Fibroblast of pulmonary artery (primary cell): ENCODE measurements around the gene CLEC11A.
A peak's percentile ranks its signal among the peaks of the same experiment; 100 is the strongest.

Source experiments
- DNase-seq: peaks from one replicate; pipeline ENCODE4 v3.0.0-alpha.2; 2010; ENCODE audit warnings: low read depth
- H3K4me3 ChIP-seq: replicated peaks from 2 replicates; pipeline ENCODE4 v1.5.1; 2011; ENCODE audit warnings: low read depth, mild to moderate bottlenecking, control low read depth, low read length, moderate library complexity
- CTCF ChIP-seq: IDR thresholded peaks from 2 replicates; pipeline ENCODE4 v1.5.1; 2011; ENCODE audit warnings: mild to moderate bottlenecking, control low read depth, low read length, inconsistent platforms; ENCODE audit errors: missing control alignments

CLEC11A gene

GRCh38 chr19:50712833-50713232, 10.3 kb upstream of the CLEC11A start:
- no peak for TF ChIP-seq CTCF
- no peak for DNase-seq
- no peak overlapping the region for H3K4me3 ChIP-seq

GRCh38 chr19:50713556-50714236, 9.5 kb upstream of the CLEC11A start:
- H3K4me3 ChIP-seq = no peak overlapping the region
- no peak for TF ChIP-seq CTCF
- no peak for DNase-seq

GRCh38 chr19:50716178-50717025, 6.8 kb upstream of the CLEC11A start:
- no peak for TF ChIP-seq CTCF
- H3K4me3 ChIP-seq = no peak overlapping the region
- DNase-seq = no peak

- no peak overlapping the region for H3K4me3 ChIP-seq
- DNase-seq = no peak
- TF ChIP-seq CTCF = no peak
Measured at GRCh38 chr19:50717026-50717723, 6.0 kb upstream of the CLEC11A start.

- no peak for TF ChIP-seq CTCF
- no peak for DNase-seq
- H3K4me3 ChIP-seq = peak overlapping the region; percentile 49
Measured at GRCh38 chr19:50717891-50718254, 5.3 kb upstream of the CLEC11A start.

- no peak for DNase-seq
- TF ChIP-seq CTCF = no peak
- H3K4me3 ChIP-seq = peak overlapping the region; percentile 49
Measured at GRCh38 chr19:50718255-50719118, 4.7 kb upstream of the CLEC11A start.
